Measurements from ENCODE around the gene EHMT1. TPM values are rescaled to one million over a fixed set of nuclear protein-coding genes. Genes with fewer than 3 reads are reported as not detected.

The EHMT1 gene
- total and polyA plus RNA-seq, 10 of the 15 experiments (the other 5 are each of a cell fraction or from before 2014, with no cell fraction given) = 2.9 to 100 (median 48.1) TPM

DNA sequence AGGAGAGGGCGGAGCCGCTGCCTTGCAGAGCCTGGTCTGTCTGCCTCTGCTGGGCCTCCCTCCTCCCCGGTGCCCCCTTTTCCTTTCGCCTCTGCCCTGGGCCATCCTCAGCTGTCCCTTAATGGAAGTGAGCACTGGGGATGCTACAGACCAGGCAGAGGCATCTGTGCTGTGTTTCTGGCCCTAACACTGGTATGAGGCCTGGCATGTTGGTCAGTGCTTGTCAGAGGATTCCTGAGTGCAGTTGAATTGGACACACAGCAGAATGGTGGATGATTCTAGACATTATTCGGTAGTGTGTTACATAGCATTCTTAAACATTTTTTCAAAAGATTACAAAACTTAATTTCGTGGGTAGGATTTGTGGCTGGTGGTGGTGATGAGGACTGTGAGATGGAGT is 88.6 kb downstream of the EHMT1 start:
- DNase-seq (ENCODE audit: low read depth, low spot score) (no peak), FAIRE-seq (no peak), ATAC-seq (no peak)
- Histone ChIP-seq H3K27me3 (replicated peaks in 1 of 2; ENCODE audit: control insufficient read depth in 2 of 2, insufficient read depth in 2 of 2, low read length in 1 of 2) (no peaks in the 10 kb centered on the region), H2AFZ (ENCODE audit: control insufficient read depth, low read depth, low read length) (no peak overlapping the region), H3K9me3 (replicated peaks; ENCODE audit: control insufficient read depth, insufficient read depth, low read length) (peaks cover 18% of the 10 kb centered on the region), H3K27ac (ENCODE audit: control insufficient read depth, insufficient read depth) (no peak overlapping the region), H3K79me2 (ENCODE audit: control insufficient read depth, insufficient read depth, low read length) (peaks cover 47% of the 10 kb centered on the region), H3K4me3 (no peak overlapping the region), H4K20me1 (ENCODE audit: control insufficient read depth, insufficient read depth) (no peaks in the 10 kb centered on the region), H3K4me1 (ENCODE audit: control insufficient read depth, insufficient read depth, low read length) (peaks cover 15% of the 10 kb centered on the region), H3K4me2 (ENCODE audit: control insufficient read depth, insufficient read depth) (no peak overlapping the region), H3K9ac (ENCODE audit: control insufficient read depth, insufficient read depth, low read length) (no peak overlapping the region), H3K36me3 (ENCODE audit: control insufficient read depth in 2 of 2, insufficient read depth in 2 of 2, low read length in 1 of 2) (peaks cover 3 to 7% of the 10 kb centered on the region in 2 experiments; a peak in 3 of 4 replicates)
- ChIA-PET POLR2A (no interaction called here), RAD21 (ENCODE audit: unreplicated experiment) (no interaction called here), CTCF (no interaction called here), SMC1A (ENCODE audit: uncharacterized antibody, unreplicated experiment) (interaction anchor here (0.8 kb wide), 1 partner anchor 8 kb away, joined by 3 read pairs; no protein-coding TSS in a partner anchor)
- no peak for TF ChIP-seq TARDBP (IDR thresholded peaks at IDR 0.05; ENCODE audit: borderline replicate concordance)
- TF ChIP-seq EP300 (IDR thresholded peaks at IDR 0.05; ENCODE audit: borderline replicate concordance in 1 of 2, control insufficient read depth in 1 of 2, low read depth in 2 of 2, low read length in 2 of 2) = no peak
- no peak for TF ChIP-seq ZNF622 (IDR thresholded peaks at IDR 0.05)
- TF ChIP-seq IKZF1 (conservative IDR thresholded peaks at IDR 0.05) = no peak
- no peak for TF ChIP-seq TCF3 (IDR thresholded peaks at IDR 0.05; ENCODE audit: borderline replicate concordance, insufficient read depth, low read depth, low read length)
- BruUV-seq (replicated peaks) = no TSS peak
- in situ Hi-C loops (cut with MboI) = no loop called here
- WGBS (ENCODE audit: insufficient coverage, insufficient replicate concordance, low lambda C conversion rate, missing lambda C conversion rate) = 91% methylated on average over 6 of the region's 6 CpGs
- intact Hi-C loops (cut with micrococcal nuclease; ENCODE audit: unreplicated experiment) = no loop called here

DNA sequence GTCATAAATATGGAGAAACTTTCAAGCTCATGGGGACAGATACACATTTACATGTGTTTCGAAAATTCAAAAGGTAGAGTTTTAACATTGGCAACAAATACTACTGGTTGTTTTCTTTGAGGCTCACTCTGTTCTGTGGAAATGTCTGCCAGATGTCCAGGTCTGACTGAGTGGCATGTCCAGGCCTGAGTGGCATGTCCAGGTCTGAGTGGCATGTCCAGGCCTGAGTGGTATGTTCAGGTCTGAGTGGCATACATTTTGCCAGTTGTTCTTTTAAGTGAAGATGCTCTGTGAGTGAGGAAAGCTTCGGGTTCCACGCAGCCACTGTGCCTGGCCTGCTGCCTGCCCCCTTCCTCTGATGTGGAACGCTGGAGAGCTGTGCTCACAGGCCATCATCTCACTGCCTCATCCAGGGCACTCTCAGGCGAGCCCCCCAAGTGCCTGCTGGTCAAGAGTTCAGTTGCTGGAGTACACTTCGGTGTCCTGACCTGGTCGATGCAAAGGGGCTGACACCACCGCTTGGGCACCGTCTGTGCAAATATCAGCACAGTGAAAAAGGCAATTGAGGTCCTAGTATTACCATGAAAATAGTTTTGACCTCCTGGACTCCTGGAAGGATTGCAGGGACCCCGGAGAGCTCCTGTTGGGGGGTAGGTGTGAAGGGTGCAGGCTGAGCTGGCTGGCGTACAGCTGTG is 89.9 kb downstream of the EHMT1 start:
- TF ChIP-seq EED (IDR thresholded peaks at IDR 0.05; ENCODE audit: low read depth) = no peak
- 0 out of 2 replicates have a peak, but pooled peaks have one; percentile 13 for TF ChIP-seq POLR2A (IDR thresholded peaks at IDR 0.05; ENCODE audit: low read depth, low read length)
- H2AFZ ChIP-seq (ENCODE audit: control insufficient read depth, low read depth, low read length) = no peak overlapping the region
- H4K20me1 ChIP-seq (ENCODE audit: control insufficient read depth, insufficient read depth) = no peaks in the 10 kb centered on the region
- WGBS (ENCODE audit: insufficient coverage, insufficient replicate concordance, low lambda C conversion rate, missing lambda C conversion rate) = 88% methylated on average over 11 of the region's 11 CpGs
- H3K36me3 ChIP-seq (ENCODE audit: control insufficient read depth in 2 of 2, insufficient read depth in 2 of 2, low read length in 1 of 2) = peaks cover 3 to 7% of the 10 kb centered on the region in 2 experiments; a peak in 3 of 4 replicates
- in situ Hi-C loops (cut with MboI) = no loop called here
- ChIA-PET SMC1A (ENCODE audit: uncharacterized antibody, unreplicated experiment) (interaction anchor here (0.6 to 1.1 kb wide), 2 partner anchors 26 to 116 kb away, joined by 3 read pairs; no protein-coding TSS in a partner anchor), CTCF (no interaction called here), POLR2A (interaction anchor here (0.5 to 1.0 kb wide), 2 partner anchors 7 to 11 kb away, joined by 3 to 4 read pairs; no protein-coding TSS in a partner anchor), RAD21 (ENCODE audit: unreplicated experiment) (interaction anchor here (1.0 kb wide), 1 partner anchor 19 kb away, joined by 3 read pairs; no protein-coding TSS in a partner anchor)
- peaks cover 41% of the 10 kb centered on the region for H3K79me2 ChIP-seq (ENCODE audit: control insufficient read depth, insufficient read depth, low read length)
- no peak overlapping the region for H3K27ac ChIP-seq (ENCODE audit: control insufficient read depth, insufficient read depth)
- no TSS peak for BruUV-seq (replicated peaks)
- no peak overlapping the region for H3K4me3 ChIP-seq
- no peak for FAIRE-seq
- peaks cover 4% of the 10 kb centered on the region; the same call in 2 of the 3 replicates for H3K9me3 ChIP-seq (replicated peaks; ENCODE audit: control insufficient read depth, insufficient read depth, low read length)
- no peak for DNase-seq (ENCODE audit: low read depth, low spot score)
- no peaks in the 10 kb centered on the region for H3K27me3 ChIP-seq (replicated peaks in 1 of 2; ENCODE audit: control insufficient read depth in 2 of 2, insufficient read depth in 2 of 2, low read length in 1 of 2)
- no peak overlapping the region for H3K4me2 ChIP-seq (ENCODE audit: control insufficient read depth, insufficient read depth)
- H3K9ac ChIP-seq (ENCODE audit: control insufficient read depth, insufficient read depth, low read length) = no peak overlapping the region
- intact Hi-C loops (cut with micrococcal nuclease; ENCODE audit: unreplicated experiment) = no loop called here
- no peak for ATAC-seq
- peaks cover 15% of the 10 kb centered on the region for H3K4me1 ChIP-seq (ENCODE audit: control insufficient read depth, insufficient read depth, low read length)

Data from GM12878 (cell line).